Keratinocyte (primary cell): ENCODE data around the gene PALB2.

Experiments used
- CTCF ChIP-seq, 3 experiments: IDR thresholded peaks in 1 of 3; conservative IDR thresholded peaks in 1 of 3; optimal IDR thresholded peaks in 1 of 3; 2 replicates in 2 of 3; 3 replicates in 1 of 3; pipeline versions ENCODE3 to v1.5.1; 2011; ENCODE audit warnings: low read length in 3 of 3, mild to moderate bottlenecking in 3 of 3, moderate library complexity in 2 of 3, control low read depth in 1 of 3, inconsistent platforms in 1 of 3; ENCODE audit not compliant: insufficient read depth in 2 of 3; ENCODE audit errors: extremely low read depth in 1 of 3
- EZH2 ChIP-seq: IDR thresholded peaks from one replicate; pipeline ENCODE4 v1.6.1; 2012; ENCODE audit warnings: inconsistent platforms, mild to moderate bottlenecking, low read length, moderate library complexity

- TF ChIP-seq CTCF (optimal IDR thresholded peaks at IDR 0.05 in 1 of 3, IDR thresholded peaks at IDR 0.05 in 1 of 3, conservative IDR thresholded peaks at IDR 0.05 in 1 of 3; ENCODE audit: extremely low read depth in 1 of 3, insufficient read depth in 2 of 3, low read length in 3 of 3) (no peak), EZH2 (no peak)
These were observed 32.9 kb downstream of the PALB2 start for GRCh38 chr16:23608194-23608593.
